Measurements from ENCODE around the gene NRXN3.

GRCh38 chr14:79074510-79074909 is 904.3 kb downstream of the NRXN3 start:
- TF ChIP-seq CTCF (conservative IDR thresholded peaks at IDR 0.05; ENCODE audit: low read depth, low read length) (no peak), EZH2 (IDR thresholded peaks at IDR 0.05; ENCODE audit: low read length, unreplicated experiment) (no peak), EZH2phosphoT487 (IDR thresholded peaks at IDR 0.05; ENCODE audit: borderline replicate concordance, low read length) (no peak)
